ENCODE data around the gene VWA5A. TPM values are rescaled to one million over a fixed set of nuclear protein-coding genes. Genes with fewer than 3 reads are reported as not detected.

Gene VWA5A
- total RNA-seq, 6 donors from 2014 or later = 16.4 to 39.0 (median 32.9) TPM

DNA sequence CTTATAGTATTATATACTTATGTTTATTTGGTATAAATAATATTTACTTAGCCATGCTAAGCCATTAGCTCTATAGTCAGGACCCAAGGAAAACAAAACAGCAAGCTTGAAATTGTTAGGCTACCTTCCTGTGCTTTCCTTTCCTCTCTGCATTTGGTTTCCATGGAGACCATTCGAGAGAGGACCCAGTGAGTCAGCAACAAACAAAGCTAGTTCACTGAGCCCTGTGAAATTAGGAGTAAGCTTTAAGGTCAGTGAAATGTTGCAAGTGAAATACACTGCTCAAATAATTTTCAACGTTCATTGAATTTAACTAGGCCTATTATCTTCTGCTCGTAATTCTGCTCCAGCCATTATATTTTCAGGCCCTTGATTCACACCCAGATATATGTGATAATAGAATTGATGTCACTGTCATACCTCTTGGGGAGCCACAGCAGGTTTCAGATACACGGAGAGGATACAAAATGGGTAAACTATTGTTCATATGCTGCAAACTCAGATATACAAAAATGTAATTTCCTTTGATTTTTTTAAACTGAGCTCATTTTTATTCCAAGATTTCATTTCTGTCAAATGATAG lies 58.8 kb downstream of the VWA5A start:
- WGBS, 2 donors = 22 to 31% methylated on average over 4 of the region's 4 CpGs
- Histone ChIP-seq H3K4me3 (no peak overlapping the region), H3K27ac (no peak overlapping the region), H3K36me3 (no peaks in the 10 kb centered on the region), H3K27me3 (no peaks in the 10 kb centered on the region), H3K4me1 (no peaks in the 10 kb centered on the region), H3K9me3 (no peaks in the 10 kb centered on the region)
- TF ChIP-seq POLR2AphosphoS5 (IDR thresholded peaks at IDR 0.05) (no peak), POLR2A (IDR thresholded peaks at IDR 0.05) (no peak), EP300 (IDR thresholded peaks at IDR 0.05) (no peak)
- TF ChIP-seq, protein P1, sequence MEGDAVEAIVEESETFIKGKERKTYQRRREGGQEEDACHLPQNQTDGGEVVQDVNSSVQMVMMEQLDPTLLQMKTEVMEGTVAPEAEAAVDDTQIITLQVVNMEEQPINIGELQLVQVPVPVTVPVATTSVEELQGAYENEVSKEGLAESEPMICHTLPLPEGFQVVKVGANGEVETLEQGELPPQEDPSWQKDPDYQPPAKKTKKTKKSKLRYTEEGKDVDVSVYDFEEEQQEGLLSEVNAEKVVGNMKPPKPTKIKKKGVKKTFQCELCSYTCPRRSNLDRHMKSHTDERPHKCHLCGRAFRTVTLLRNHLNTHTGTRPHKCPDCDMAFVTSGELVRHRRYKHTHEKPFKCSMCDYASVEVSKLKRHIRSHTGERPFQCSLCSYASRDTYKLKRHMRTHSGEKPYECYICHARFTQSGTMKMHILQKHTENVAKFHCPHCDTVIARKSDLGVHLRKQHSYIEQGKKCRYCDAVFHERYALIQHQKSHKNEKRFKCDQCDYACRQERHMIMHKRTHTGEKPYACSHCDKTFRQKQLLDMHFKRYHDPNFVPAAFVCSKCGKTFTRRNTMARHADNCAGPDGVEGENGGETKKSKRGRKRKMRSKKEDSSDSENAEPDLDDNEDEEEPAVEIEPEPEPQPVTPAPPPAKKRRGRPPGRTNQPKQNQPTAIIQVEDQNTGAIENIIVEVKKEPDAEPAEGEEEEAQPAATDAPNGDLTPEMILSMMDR (IDR thresholded peaks at IDR 0.05) = no peak
- ATAC-seq (ENCODE audit: low FRiP score in 2 of 2) (no peak), DNase-seq (no peak)

DNA sequence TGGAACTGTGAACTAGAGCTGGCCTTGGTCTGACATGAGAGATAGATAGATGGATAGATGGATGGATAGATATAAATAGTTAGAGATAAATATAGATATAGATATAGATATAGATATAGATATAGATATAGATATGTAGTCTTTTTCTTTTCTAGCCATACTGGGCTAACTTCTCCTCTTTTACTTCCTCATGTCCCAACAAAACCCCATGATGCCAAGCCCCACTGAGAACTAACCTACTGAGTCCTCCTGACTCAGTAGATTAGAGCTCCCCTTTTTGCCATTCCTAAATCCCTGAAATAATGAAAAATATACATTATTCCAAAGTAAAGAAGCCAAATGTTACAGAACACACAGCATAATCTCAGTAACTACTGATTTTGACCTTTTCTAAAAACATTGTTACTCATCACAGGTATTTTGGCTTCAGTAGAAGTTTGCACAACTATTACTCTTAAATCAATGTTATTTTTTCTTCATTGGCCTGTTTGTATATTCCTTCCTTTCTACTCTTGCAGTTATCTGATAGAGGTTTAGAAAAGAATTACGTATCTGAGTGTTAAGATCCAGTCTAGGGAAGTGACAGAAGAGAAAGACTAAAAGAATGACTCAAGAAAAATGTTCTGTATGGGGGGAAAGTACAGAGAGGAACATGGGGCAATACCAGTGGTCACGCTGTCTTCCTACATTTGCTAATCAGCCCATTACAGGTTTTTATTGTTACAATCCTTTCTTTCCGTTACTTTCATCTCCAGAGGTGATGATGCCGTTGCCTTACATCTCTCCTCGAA lies 61.9 kb downstream of the VWA5A start:
- TF ChIP-seq, protein P1 (IDR thresholded peaks at IDR 0.05) = no peak
- no peak for TF ChIP-seq POLR2AphosphoS5 (IDR thresholded peaks at IDR 0.05)
- TF ChIP-seq EP300 (IDR thresholded peaks at IDR 0.05) = no peak
- TF ChIP-seq POLR2A (IDR thresholded peaks at IDR 0.05) = no peak
- Histone ChIP-seq H3K9me3 (no peaks in the 10 kb centered on the region), H3K36me3 (no peaks in the 10 kb centered on the region), H3K4me1 (no peaks in the 10 kb centered on the region), H3K4me3 (no peak overlapping the region), H3K27ac (no peak overlapping the region), H3K27me3 (no peaks in the 10 kb centered on the region)
- 60 to 62% methylated on average over 5 of the region's 5 CpGs for WGBS, 2 donors
- DNase-seq = no peak
- no peak for ATAC-seq (ENCODE audit: low FRiP score in 2 of 2)

DNA sequence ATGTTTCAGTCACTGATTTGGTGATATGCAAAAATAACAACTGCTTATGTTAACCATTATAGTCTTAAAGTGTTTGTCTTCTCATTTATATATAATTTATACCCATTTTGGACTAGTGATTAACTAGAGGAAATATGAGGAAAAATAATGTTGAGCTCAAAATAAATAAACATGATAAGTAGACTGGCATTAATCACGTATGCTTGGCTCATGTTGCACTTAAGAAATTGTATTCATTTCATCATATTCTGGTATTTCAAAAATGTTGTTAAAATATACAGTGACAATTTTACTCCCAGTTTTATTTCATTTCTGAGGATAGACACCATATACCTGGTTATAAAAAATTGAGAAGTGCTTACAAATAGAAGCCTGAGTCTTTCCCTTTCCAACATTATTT lies 64.1 kb downstream of the VWA5A start:
- TF ChIP-seq POLR2AphosphoS5 (IDR thresholded peaks at IDR 0.05) = no peak
- TF ChIP-seq, protein P1 (IDR thresholded peaks at IDR 0.05) = no peak
- no peak for TF ChIP-seq EP300 (IDR thresholded peaks at IDR 0.05)
- no peak for TF ChIP-seq POLR2A (IDR thresholded peaks at IDR 0.05)
- Histone ChIP-seq H3K36me3 (no peaks in the 10 kb centered on the region), H3K9me3 (no peaks in the 10 kb centered on the region), H3K27ac (no peak overlapping the region), H3K4me3 (no peak overlapping the region), H3K27me3 (no peaks in the 10 kb centered on the region), H3K4me1 (no peaks in the 10 kb centered on the region)
- DNase-seq = no peak
- WGBS, 2 donors = 15 to 19% methylated on average over 1 of the region's 1 CpG
- no peak for ATAC-seq (ENCODE audit: low FRiP score in 2 of 2)

DNA sequence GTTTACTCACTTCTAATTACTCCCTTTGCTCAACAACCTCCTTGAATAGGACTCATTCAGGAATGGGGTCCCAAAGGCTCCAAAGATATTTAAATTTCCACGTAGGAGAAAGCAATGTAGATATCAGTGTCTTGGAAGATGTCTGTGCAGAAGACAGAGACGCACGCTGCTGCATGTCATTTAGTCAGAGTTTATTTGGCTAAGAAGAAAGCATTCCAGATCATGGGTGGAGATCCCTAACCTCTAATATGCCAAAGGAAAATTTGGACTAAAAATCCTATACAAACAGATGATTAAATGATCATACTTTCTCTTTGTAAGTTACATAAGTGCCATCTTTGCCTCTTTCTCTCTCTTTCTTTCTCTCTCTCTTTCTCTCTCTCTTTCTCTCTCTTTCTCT lies 67.8 kb downstream of the VWA5A start, which contains the start of gene OR10D3:
Gene OR10D3 (plus strand): TSS at position 278 of the 400 bp plus-strand sequence. CDS start 1,925 bp downstream, outside the sequence.
- Histone ChIP-seq H3K27me3 (no peaks in the 10 kb centered on the region), H3K4me3 (no peak within 1 kb of the TSS), H3K36me3 (no peaks in the 10 kb centered on the region), H3K27ac (no peak within 1 kb of the TSS), H3K9me3 (no peaks in the 10 kb centered on the region), H3K4me1 (no peaks in the 10 kb centered on the region)
- ATAC-seq (ENCODE audit: low FRiP score in 2 of 2) = no peak
- TF ChIP-seq POLR2A (IDR thresholded peaks at IDR 0.05) = no peak
- TF ChIP-seq, protein P1 (IDR thresholded peaks at IDR 0.05) = no peak
- no peak for TF ChIP-seq POLR2AphosphoS5 (IDR thresholded peaks at IDR 0.05)
- no peak for TF ChIP-seq EP300 (IDR thresholded peaks at IDR 0.05)
- DNase-seq = no peak
- 53 to 58% methylated on average over 3 of the region's 3 CpGs for WGBS, 2 donors

Data from upper lobe of left lung (tissue), 6 donors.